Naive thymus-derived CD4-positive, alpha-beta T cell (primary cell): ENCODE results near the gene NUMB. TPM values are rescaled to one million over a fixed set of nuclear protein-coding genes. Genes with fewer than 3 reads are reported as not detected.
"Not testable (repeated sequence)": the region's sequence is repeated elsewhere in the genome, so short reads cannot be mapped to it uniquely, and the experiment has no call there.

ENCODE experiments used
- ATAC-seq: fragments of 150-1000 bp; cut with Tn5 transposase; 2 replicates; pipeline ENCODE4 v1.10.0; 2021; ENCODE audit warnings: mild to moderate bottlenecking, moderate library complexity
- CTCF ChIA-PET: fragments of 350-600 bp; sonication (Branson Sonifier 250); formaldehyde crosslinking; loops from one replicate; lab custom pipeline; 2021; ENCODE audit warnings: antibody characterized with exemption; lab: Charles Lee
- POLR2A ChIA-PET: fragments of 350-600 bp; sonication (Branson Sonifier 250); formaldehyde crosslinking; loops from one replicate; lab custom pipeline; 2021; ENCODE audit warnings: antibody characterized with exemption, inconsistent platforms; lab: Charles Lee
- DNase-seq, 9 donors: peaks; one replicate each; pipeline versions ENCODE4 v3.0.0 to v3.0.0-alpha.2; 2020 to 2022; ENCODE audit warnings: mixed read lengths in 1 of 9
- H3K27ac ChIP-seq: one replicate; pipeline ENCODE4 v1.7.0; 2013; ENCODE audit warnings: mild to moderate bottlenecking, low read depth, low read length, moderate library complexity
- H3K27me3 ChIP-seq, 2 donors: one replicate each; pipeline ENCODE4 v1.7.0; 2013; ENCODE audit warnings: low read length in 2 of 2, mild to moderate bottlenecking in 2 of 2, moderate library complexity in 2 of 2; ENCODE audit not compliant: control insufficient read depth in 2 of 2, insufficient read depth in 2 of 2
- H3K36me3 ChIP-seq, 3 experiments: 1 replicate in 2 of 3; 2 replicates in 1 of 3; pipeline ENCODE4 v1.7.0; 2013; ENCODE audit warnings: low read length in 3 of 3, mild to moderate bottlenecking in 3 of 3, moderate library complexity in 1 of 3; ENCODE audit not compliant: insufficient read depth in 3 of 3, control insufficient read depth in 2 of 3
- H3K4me1 ChIP-seq, 2 donors: one replicate each; pipeline ENCODE4 v1.7.0; 2013; ENCODE audit warnings: low read length in 2 of 2, mild to moderate bottlenecking in 2 of 2, moderate library complexity in 1 of 2; ENCODE audit not compliant: control insufficient read depth in 2 of 2, insufficient read depth in 2 of 2
- H3K4me3 ChIP-seq: 2 replicates; pipeline ENCODE4 v1.7.0; 2013; ENCODE audit warnings: mild to moderate bottlenecking, low read length
- H3K9me3 ChIP-seq, 3 experiments: 1 replicate in 2 of 3; 2 replicates in 1 of 3; pipeline ENCODE4 v1.7.0; 2013; ENCODE audit warnings: low read length in 3 of 3; ENCODE audit not compliant: control insufficient read depth in 2 of 3
- H3K27ac Mint-ChIP-seq, 9 donors: one replicate each; pipeline ENCODE4 v1.8.0; 2020 to 2022; ENCODE audit warnings: mixed read lengths in 9 of 9, mild to moderate bottlenecking in 8 of 9, moderate library complexity in 5 of 9, inconsistent platforms in 2 of 9
- H3K27me3 Mint-ChIP-seq, 5 donors: one replicate each; pipeline ENCODE4 v1.8.0; 2021 to 2022; ENCODE audit warnings: mixed read lengths in 5 of 5, mild to moderate bottlenecking in 1 of 5
- H3K36me3 Mint-ChIP-seq, 5 donors: one replicate each; pipeline ENCODE4 v1.8.0; 2020 to 2022; ENCODE audit warnings: mixed read lengths in 5 of 5, mild to moderate bottlenecking in 3 of 5, inconsistent platforms in 1 of 5
- H3K4me1 Mint-ChIP-seq, 7 donors: one replicate each; pipeline ENCODE4 v1.8.0; 2020 to 2022; ENCODE audit warnings: mixed read lengths in 7 of 7, mild to moderate bottlenecking in 3 of 7, inconsistent platforms in 1 of 7
- H3K4me3 Mint-ChIP-seq, 10 donors: one replicate each; pipeline ENCODE4 v1.8.0; 2020 to 2022; ENCODE audit warnings: mild to moderate bottlenecking in 10 of 10, mixed read lengths in 10 of 10, moderate library complexity in 6 of 10, inconsistent platforms in 2 of 10
- H3K9me3 Mint-ChIP-seq, 11 donors: one replicate each; pipeline ENCODE4 v1.8.0; 2020 to 2022; ENCODE audit warnings: mixed read lengths in 11 of 11, mild to moderate bottlenecking in 4 of 11, inconsistent platforms in 1 of 11, moderate library complexity in 1 of 11
- intact Hi-C, 2 donors: fragments of 100-400 bp; cut with micrococcal nuclease; formaldehyde crosslinking; loops; one replicate each; pipeline ENCODE4 v1.15.1; 2023
- polyA plus RNA-seq, 2 donors: library from polyadenylated mRNA; unstranded; fragments of 300-500 nt; fragmentation: Illumina TruSeq; gene quantifications; one replicate each; pipeline ENCODE4 v1.2.3, GENCODE V29; 2021
- total RNA-seq, 6 experiments: library from RNA in 5 of 6; stranded (reverse) in 5 of 6; gene quantifications; 1 replicate in 5 of 6; 2 replicates in 1 of 6; pipeline ENCODE4 v1.2.3 and lab custom pipeline; 2021 to 2026

The NUMB gene
- total and polyA plus RNA-seq, 7 experiments from 2014 or later = 32.7 to 90.6 (median 49.0) TPM

- H3K4me3 Mint-ChIP-seq, intact Hi-C loops, ATAC-seq, DNase-seq, H3K4me1 ChIP-seq, H3K27me3 ChIP-seq, H3K27ac ChIP-seq, H3K36me3 ChIP-seq, H3K4me3 ChIP-seq, CTCF ChIA-PET, H3K9me3 Mint-ChIP-seq, H3K4me1 Mint-ChIP-seq, H3K27ac Mint-ChIP-seq, H3K9me3 ChIP-seq, H3K27me3 Mint-ChIP-seq, POLR2A ChIA-PET: not testable (repeated sequence)
- peaks cover 0 to 22% (median 7%) of the 10 kb centered on the region in 5 donors for H3K36me3 Mint-ChIP-seq
These were observed 109.3 kb downstream of the NUMB start for GRCh38 chr14:73349091-73349490.

DNA sequence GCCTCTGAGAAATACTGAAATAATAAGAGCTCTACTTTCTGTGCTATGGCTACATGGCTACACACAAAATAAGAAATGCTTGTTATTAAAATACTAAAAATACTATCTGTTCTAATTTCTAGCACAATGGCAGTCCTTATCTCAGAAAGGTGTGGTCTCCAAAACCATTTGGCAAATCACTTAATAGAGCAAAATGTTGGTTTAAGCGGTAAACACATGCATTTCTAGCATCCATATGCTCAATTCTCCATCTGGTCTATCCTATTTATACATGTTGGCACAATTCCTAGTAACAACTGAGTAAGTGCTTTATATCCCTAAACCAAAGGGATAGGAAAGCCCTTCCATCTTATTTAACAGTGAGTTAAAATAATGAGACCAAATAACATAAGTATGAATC is 114.0 kb downstream of the NUMB start:
- H3K36me3 Mint-ChIP-seq = peaks cover 0 to 20% (median 0%) of the 10 kb centered on the region in 5 donors
- Histone ChIP-seq H3K4me1 (no peaks in the 10 kb centered on the region), H3K36me3 (no peaks in the 10 kb centered on the region), H3K4me3 (no peak overlapping the region), H3K27ac (no peak overlapping the region), H3K27me3 (no peaks in the 10 kb centered on the region), H3K9me3 (no peaks in the 10 kb centered on the region)
- H3K4me3 Mint-ChIP-seq = no peak overlapping the region
- H3K9me3 Mint-ChIP-seq = no peaks in the 10 kb centered on the region
- CTCF ChIA-PET = interaction anchor here (0.7 kb wide), 1 partner anchor 718 kb away, joined by 3 read pairs; no protein-coding TSS in a partner anchor
- DNase-seq (no peak), ATAC-seq (no peak)
- intact Hi-C loops = no loop called here
- H3K27me3 Mint-ChIP-seq = no peaks in the 10 kb centered on the region
- H3K4me1 Mint-ChIP-seq = peaks cover 2 to 9% (median 5%) of the 10 kb centered on the region in 7 donors
- POLR2A ChIA-PET = no interaction called here
- no peak overlapping the region for H3K27ac Mint-ChIP-seq

- peaks cover 0 to 23% (median 5%) of the 10 kb centered on the region in 5 donors for H3K36me3 Mint-ChIP-seq
- peaks cover 6 to 17% (median 11%) of the 10 kb centered on the region in 7 donors for H3K4me1 Mint-ChIP-seq
- Histone ChIP-seq H3K4me1 (no peaks in the 10 kb centered on the region), H3K36me3 (no peaks in the 10 kb centered on the region), H3K4me3 (no peak overlapping the region), H3K27me3 (no peaks in the 10 kb centered on the region), H3K27ac (no peak overlapping the region), H3K9me3 (no peaks in the 10 kb centered on the region)
- ChIA-PET POLR2A (no interaction called here), CTCF (no interaction called here)
- H3K4me3 Mint-ChIP-seq = no peak overlapping the region
- no peak overlapping the region for H3K27ac Mint-ChIP-seq
- intact Hi-C loops = no loop called here
- ATAC-seq (no peak), DNase-seq (no peak)
- no peaks in the 10 kb centered on the region for H3K9me3 Mint-ChIP-seq
- no peaks in the 10 kb centered on the region for H3K27me3 Mint-ChIP-seq
These were observed 115.7 kb downstream of the NUMB start for GRCh38 chr14:73342670-73343069.

DNA sequence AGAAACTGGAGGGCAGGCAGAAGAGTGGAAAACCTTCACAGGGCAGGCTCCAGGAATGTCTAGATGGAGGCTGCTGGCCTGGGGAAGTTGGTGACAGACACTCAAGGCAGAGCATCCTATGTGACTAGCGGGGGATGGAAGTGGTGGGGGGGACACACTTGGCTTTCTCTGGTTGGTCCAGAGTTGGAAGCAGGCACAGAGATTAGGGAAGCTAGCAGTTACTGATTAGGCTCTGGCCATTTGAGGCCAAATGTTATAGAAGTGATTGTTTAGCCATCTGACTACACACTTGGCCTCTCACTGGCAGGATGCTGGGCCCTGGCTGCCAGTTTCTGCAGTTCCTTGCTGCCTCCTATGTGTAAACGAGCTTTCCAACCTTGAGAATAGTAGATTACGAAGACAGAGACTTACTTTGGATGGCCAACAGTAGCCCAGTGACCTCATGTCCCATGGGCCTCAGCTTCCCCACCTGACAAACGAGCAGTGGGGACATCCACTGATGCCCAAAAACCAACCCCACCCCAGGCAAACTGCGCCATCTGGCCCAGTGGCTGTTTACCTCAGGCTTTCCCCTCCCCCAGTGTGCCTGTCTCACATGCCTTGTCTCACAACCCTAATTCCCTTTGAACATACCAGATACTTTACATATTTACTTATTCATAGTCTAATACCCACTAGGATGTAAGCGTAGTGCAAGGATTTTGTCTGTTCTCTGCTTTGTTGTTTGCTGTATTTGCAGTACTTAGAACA is 118.3 kb downstream of the NUMB start:
- intact Hi-C loops = no loop called here

GRCh38 chr14:73339206-73339605 is 119.1 kb downstream of the NUMB start:
- peaks cover 6 to 17% (median 11%) of the 10 kb centered on the region in 7 donors for H3K4me1 Mint-ChIP-seq
- no peak overlapping the region for H3K27ac Mint-ChIP-seq
- intact Hi-C loops = no loop called here
- no peaks in the 10 kb centered on the region for H3K9me3 Mint-ChIP-seq
- Histone ChIP-seq H3K27ac (no peak overlapping the region), H3K9me3 (no peaks in the 10 kb centered on the region), H3K36me3 (no peaks in the 10 kb centered on the region), H3K4me1 (no peaks in the 10 kb centered on the region), H3K27me3 (no peaks in the 10 kb centered on the region), H3K4me3 (no peak overlapping the region)
- POLR2A ChIA-PET = no interaction called here
- DNase-seq = no peak
- ATAC-seq = no peak
- no peak overlapping the region for H3K4me3 Mint-ChIP-seq
- peaks cover 0 to 17% (median 5%) of the 10 kb centered on the region in 5 donors for H3K36me3 Mint-ChIP-seq
- CTCF ChIA-PET = no interaction called here
- H3K27me3 Mint-ChIP-seq = no peaks in the 10 kb centered on the region

More for the DNA sequence above, 118.3 kb downstream of the NUMB start:
- Histone ChIP-seq H3K4me1 (no peaks in the 10 kb centered on the region), H3K27ac (no peak overlapping the region), H3K27me3 (no peaks in the 10 kb centered on the region), H3K36me3 (no peaks in the 10 kb centered on the region), H3K4me3 (no peak overlapping the region), H3K9me3 (no peaks in the 10 kb centered on the region)
- peaks cover 0 to 17% (median 5%) of the 10 kb centered on the region in 5 donors for H3K36me3 Mint-ChIP-seq
- POLR2A ChIA-PET = no interaction called here
- no peak overlapping the region for H3K27ac Mint-ChIP-seq
- CTCF ChIA-PET = no interaction called here
- H3K27me3 Mint-ChIP-seq = no peaks in the 10 kb centered on the region
- H3K9me3 Mint-ChIP-seq = no peaks in the 10 kb centered on the region
- H3K4me3 Mint-ChIP-seq = no peak overlapping the region
- peaks cover 6 to 17% (median 11%) of the 10 kb centered on the region in 7 donors for H3K4me1 Mint-ChIP-seq
- ATAC-seq = no peak
- no peak for DNase-seq

- H3K36me3 ChIP-seq = no peaks in the 10 kb centered on the region
- peaks cover 0 to 17% (median 5%) of the 10 kb centered on the region in 5 donors for H3K36me3 Mint-ChIP-seq
- ATAC-seq = no peak
- H3K27me3 Mint-ChIP-seq = no peaks in the 10 kb centered on the region
- no peak overlapping the region for H3K27ac ChIP-seq
- no peak overlapping the region for H3K4me3 Mint-ChIP-seq
- DNase-seq = no peak
- POLR2A ChIA-PET = no interaction called here
- no peaks in the 10 kb centered on the region for H3K27me3 ChIP-seq
- no peaks in the 10 kb centered on the region for H3K9me3 Mint-ChIP-seq
- no peaks in the 10 kb centered on the region for H3K4me1 ChIP-seq
- H3K27ac Mint-ChIP-seq = peak overlapping the region in 2 of 9 donors; percentile 4 to 60
- CTCF ChIA-PET = interaction anchor here (0.7 kb wide), 1 partner anchor 108 kb away, joined by 3 read pairs; no protein-coding TSS in a partner anchor
- intact Hi-C loops = no loop called here
- no peaks in the 10 kb centered on the region for H3K9me3 ChIP-seq
- no peak overlapping the region for H3K4me3 ChIP-seq
- peaks cover 6 to 17% (median 11%) of the 10 kb centered on the region in 7 donors for H3K4me1 Mint-ChIP-seq
These were observed 119.8 kb downstream of the NUMB start for GRCh38 chr14:73338551-73338950.

DNA sequence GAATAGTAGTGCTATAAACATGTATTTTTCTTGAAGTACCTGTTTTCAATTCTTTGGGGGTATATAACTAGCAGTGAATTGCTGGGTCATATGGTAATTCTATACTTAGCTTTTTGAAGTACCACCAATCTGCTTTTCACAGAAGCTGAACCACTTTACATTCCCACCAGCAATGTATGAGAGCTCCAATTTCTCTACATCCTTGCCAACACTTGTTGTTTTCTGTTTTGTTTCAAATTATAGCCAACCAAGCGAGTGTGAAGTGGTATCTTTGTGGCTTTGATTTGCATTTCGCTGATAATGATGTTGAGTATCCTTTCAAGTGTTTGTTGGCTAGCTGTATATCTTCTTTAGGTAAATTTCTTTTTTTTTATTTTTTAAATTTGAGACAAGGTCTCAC is 125.3 kb downstream of the NUMB start:
- intact Hi-C loops = no loop called here
- ATAC-seq = no peak
- Mint-ChIP-seq H3K36me3 (peaks cover 0 to 17% (median 9%) of the 10 kb centered on the region in 5 donors), H3K27ac (peak overlapping the region in 1 of 9 donors; percentile 12), H3K27me3 (no peaks in the 10 kb centered on the region), H3K4me3 (no peak overlapping the region), H3K9me3 (no peaks in the 10 kb centered on the region), H3K4me1 (peaks cover 0 to 10% (median 5%) of the 10 kb centered on the region in 7 donors)
- CTCF ChIA-PET = interaction anchor here (0.8 kb wide), 1 partner anchor 138 kb away, joined by 3 read pairs; no protein-coding TSS in a partner anchor
- no peak overlapping the region for H3K27ac ChIP-seq
- POLR2A ChIA-PET = no interaction called here
- no peaks in the 10 kb centered on the region for H3K9me3 ChIP-seq
- H3K36me3 ChIP-seq = no peaks in the 10 kb centered on the region
- no peak for DNase-seq
- no peaks in the 10 kb centered on the region for H3K27me3 ChIP-seq
- no peaks in the 10 kb centered on the region for H3K4me1 ChIP-seq
- H3K4me3 ChIP-seq = no peak overlapping the region
